OCI-LY1 (cell line): ENCODE data around the gene RPS3.
A peak's percentile ranks its signal among the peaks of the same experiment; 100 is the strongest.

Source experiments
- H2AFZ ChIP-seq: fragments of 200-600 bp; sonication (generic), shearing (Covaris generic); 2 replicates; pipeline ENCODE4 v1.6.0; 2014; ENCODE audit warnings: antibody characterized with exemption, mild to moderate bottlenecking, low read length
- H3F3A ChIP-seq: fragments of 200-600 bp; sonication (generic), shearing (Covaris generic); 2 replicates; pipeline ENCODE4 v1.6.0; 2014; ENCODE audit warnings: mild to moderate bottlenecking, antibody characterized with exemption, low read length, moderate library complexity; ENCODE audit not compliant: insufficient read depth
- H3K27ac ChIP-seq: fragments of 200-600 bp; sonication (generic); 2 replicates; pipeline ENCODE4 v1.5.1; 2014; ENCODE audit warnings: low read length, mixed run types, mild to moderate bottlenecking, low read depth; ENCODE audit not compliant: poor library complexity, severe bottlenecking
- H3K27me3 ChIP-seq: fragments of 200-600 bp; sonication (generic); 2 replicates; pipeline ENCODE4 v1.6.0; 2014; ENCODE audit warnings: antibody characterized with exemption, mild to moderate bottlenecking, low read length, moderate library complexity; ENCODE audit not compliant: insufficient read depth
- H3K36me3 ChIP-seq: fragments of 200-600 bp; sonication (generic); 2 replicates; pipeline ENCODE4 v1.6.1; 2014; ENCODE audit warnings: mild to moderate bottlenecking, antibody characterized with exemption, low read length, moderate library complexity, mixed read lengths; ENCODE audit not compliant: insufficient read depth
- H3K4me1 ChIP-seq: fragments of 200-600 bp; sonication (generic); 2 replicates; pipeline ENCODE4 v1.5.1; 2014; ENCODE audit warnings: mild to moderate bottlenecking, low read length, moderate library complexity; ENCODE audit not compliant: insufficient read depth, severe bottlenecking
- H3K4me2 ChIP-seq: fragments of 200-600 bp; sonication (generic), shearing (Covaris generic); 2 replicates; pipeline ENCODE4 v1.6.1; 2014; ENCODE audit warnings: low read length
- H3K4me3 ChIP-seq: fragments of 200-600 bp; sonication (generic); 2 replicates; pipeline ENCODE4 v1.5.1; 2014; ENCODE audit warnings: low read length, low read depth, mild to moderate bottlenecking, mixed read lengths; ENCODE audit not compliant: poor library complexity, severe bottlenecking
- H3K79me2 ChIP-seq: fragments of 200-600 bp; shearing (Covaris generic); 2 replicates; pipeline ENCODE4 v1.6.1; 2016; ENCODE audit warnings: mixed run types, low read length, mixed read lengths; ENCODE audit not compliant: insufficient read depth
- H3K9ac ChIP-seq: fragments of 200-600 bp; sonication (generic), shearing (Covaris generic); 2 replicates; pipeline ENCODE4 v1.6.1; 2014; ENCODE audit warnings: mild to moderate bottlenecking, low read length, mixed read lengths
- H3K9me2 ChIP-seq: fragments of 200-600 bp; sonication (generic), shearing (Covaris generic); 2 replicates; pipeline ENCODE4 v1.6.1; 2014; ENCODE audit warnings: low read depth, mild to moderate bottlenecking, low read length, mixed read lengths
- H3K9me3 ChIP-seq: fragments of 200-600 bp; shearing (Covaris generic); 2 replicates; pipeline ENCODE4 v1.6.1; 2014; ENCODE audit warnings: low read length, mixed read lengths
- H4K20me1 ChIP-seq: fragments of 200-600 bp; sonication (generic), shearing (Covaris generic); 2 replicates; pipeline ENCODE4 v1.6.0; 2016; ENCODE audit warnings: mild to moderate bottlenecking, low read length; ENCODE audit not compliant: insufficient read depth
- CTCF ChIP-seq: fragments of 200-600 bp; sonication (generic), shearing (Covaris generic); IDR thresholded peaks from 2 replicates; pipeline ENCODE4 v1.5.1; 2017; ENCODE audit warnings: mild to moderate bottlenecking, antibody characterized with exemption, low read length, moderate library complexity, mixed read lengths
- EZH2 ChIP-seq: fragments of 200-600 bp; sonication (generic), shearing (Covaris generic); IDR thresholded peaks from 2 replicates; pipeline ENCODE4 v1.8.0; 2017; ENCODE audit warnings: borderline replicate concordance, mixed run types, mild to moderate bottlenecking, antibody characterized with exemption, low read length, moderate library complexity, mixed read lengths

RPS3 gene

GRCh38 chr11:75400146-75400865 is 988 bp downstream of the RPS3 start:
- Histone ChIP-seq H3K4me2 (peak overlapping the region; percentile 90), H3K9ac (peak overlapping the region; percentile 98), H3K36me3 (peaks cover 57% of the 10 kb centered on the region), H3K79me2 (peaks cover 46% of the 10 kb centered on the region), H3K9me3 (no peaks in the 10 kb centered on the region), H4K20me1 (peaks cover 11% of the 10 kb centered on the region), H3K4me1 (peaks cover 26% of the 10 kb centered on the region), H3K4me3 (peak overlapping the region; percentile 96), H3K9me2 (no peaks in the 10 kb centered on the region), H2AFZ (no peak overlapping the region), H3F3A (no peaks in the 10 kb centered on the region), H3K27me3 (no peaks in the 10 kb centered on the region), H3K27ac (peak overlapping the region; percentile 81)
- TF ChIP-seq CTCF: no peak
- TF ChIP-seq EZH2: no peak

GRCh38 chr11:75402002-75402773 is 2.9 kb downstream of the RPS3 start:
- H3K9ac ChIP-seq: no peak overlapping the region; the same call in 1 of the 2 replicates
- H2AFZ ChIP-seq: no peak overlapping the region
- no peaks in the 10 kb centered on the region for H3K9me3 ChIP-seq
- TF ChIP-seq EZH2: no peak
- TF ChIP-seq CTCF: no peak
- peak overlapping the region; percentile 90 for H3K4me2 ChIP-seq
- H3K27ac ChIP-seq: no peak overlapping the region
- H3K27me3 ChIP-seq: no peaks in the 10 kb centered on the region
- peaks cover 11% of the 10 kb centered on the region for H4K20me1 ChIP-seq
- peaks cover 26% of the 10 kb centered on the region for H3K4me1 ChIP-seq
- H3F3A ChIP-seq: no peaks in the 10 kb centered on the region; the same call in 1 of the 2 replicates
- no peaks in the 10 kb centered on the region for H3K9me2 ChIP-seq
- peaks cover 46% of the 10 kb centered on the region for H3K79me2 ChIP-seq
- H3K4me3 ChIP-seq: peak overlapping the region; percentile 96
- H3K36me3 ChIP-seq: peaks cover 76% of the 10 kb centered on the region

GRCh38 chr11:75403037-75403436 is 3.7 kb downstream of the RPS3 start:
- TF ChIP-seq CTCF (no peak), EZH2 (no peak)
- Histone ChIP-seq H3K27ac (no peak overlapping the region), H3K27me3 (no peaks in the 10 kb centered on the region), H3K9me2 (no peaks in the 10 kb centered on the region), H2AFZ (no peak overlapping the region), H3K9me3 (no peaks in the 10 kb centered on the region), H3K4me3 (no peak overlapping the region), H3K9ac (no peak overlapping the region), H3K79me2 (peaks cover 46% of the 10 kb centered on the region), H3K4me2 (peak overlapping the region; percentile 90; the same call in 1 of the 2 replicates), H3F3A (no peaks in the 10 kb centered on the region; the same call in 1 of the 2 replicates), H4K20me1 (peaks cover 11% of the 10 kb centered on the region), H3K36me3 (peaks cover 82% of the 10 kb centered on the region), H3K4me1 (peaks cover 26% of the 10 kb centered on the region)
